ENCODE results near the gene P3H2. TPM values are rescaled to one million over a fixed set of nuclear protein-coding genes. Genes with fewer than 3 reads are reported as not detected.
"Not testable (repeated sequence)": the region's sequence is repeated elsewhere in the genome, so short reads cannot be mapped to it uniquely, and the experiment has no call there.

P3H2 gene
- total RNA-seq, 4 donors from 2014 or later = 0.70 to 23.1 (median 7.5) TPM

GRCh38 chr3:190150681-190151080, 30.0 kb upstream of the P3H2 start:
- Histone ChIP-seq H3K9me3 (no peaks in the 10 kb centered on the region), H3K36me3 (no peaks in the 10 kb centered on the region), H3K27ac (no peak overlapping the region), H3K4me1 (no peaks in the 10 kb centered on the region), H3K4me3 (no peak overlapping the region), H3K27me3 (no peaks in the 10 kb centered on the region)
- no peak for DNase-seq
- TF ChIP-seq POLR2A (IDR thresholded peaks at IDR 0.05) (no peak), CTCF (IDR thresholded peaks at IDR 0.05) (no peak)

DNA sequence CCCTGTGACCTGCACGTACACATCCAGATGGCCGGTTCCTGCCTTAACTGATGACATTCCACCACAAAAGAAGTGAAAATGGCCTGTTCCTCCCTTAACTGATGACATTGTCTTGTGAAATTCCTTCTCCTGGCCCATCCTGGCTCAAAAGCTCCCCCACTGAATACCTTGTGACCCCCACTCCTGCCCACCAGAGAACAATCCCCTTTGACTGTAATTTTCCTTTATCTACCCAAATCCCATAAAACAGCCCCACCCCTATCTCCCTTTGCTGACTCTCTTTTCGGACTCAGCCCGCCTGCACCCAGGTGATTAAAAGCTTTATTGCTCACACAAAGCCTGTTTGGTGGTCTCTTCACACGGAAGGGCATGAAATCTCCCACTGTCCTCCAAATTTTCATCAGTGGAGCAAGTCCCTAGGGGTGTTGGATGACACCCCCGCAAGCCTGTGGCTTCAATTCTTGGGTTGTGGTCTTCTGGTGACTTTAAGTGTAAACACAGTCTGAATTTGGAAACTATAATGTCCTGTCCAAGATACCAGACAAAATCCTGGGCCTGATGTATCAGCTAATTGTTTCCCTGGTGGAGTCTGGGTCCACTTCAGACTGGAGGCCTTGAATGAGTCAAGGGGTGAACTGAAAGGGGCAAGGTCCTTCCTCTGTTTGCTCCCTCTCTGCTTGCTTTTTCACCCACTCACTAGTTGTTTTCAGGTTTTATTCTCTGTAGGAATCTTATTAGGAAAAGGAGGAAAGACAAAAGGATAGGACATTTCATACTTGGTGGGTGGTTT, 29.3 kb upstream of the P3H2 start:
- not testable (repeated sequence) for H3K4me1 ChIP-seq, H3K9me3 ChIP-seq, H3K36me3 ChIP-seq, H3K27ac ChIP-seq, H3K27me3 ChIP-seq, DNase-seq, H3K4me3 ChIP-seq

DNA sequence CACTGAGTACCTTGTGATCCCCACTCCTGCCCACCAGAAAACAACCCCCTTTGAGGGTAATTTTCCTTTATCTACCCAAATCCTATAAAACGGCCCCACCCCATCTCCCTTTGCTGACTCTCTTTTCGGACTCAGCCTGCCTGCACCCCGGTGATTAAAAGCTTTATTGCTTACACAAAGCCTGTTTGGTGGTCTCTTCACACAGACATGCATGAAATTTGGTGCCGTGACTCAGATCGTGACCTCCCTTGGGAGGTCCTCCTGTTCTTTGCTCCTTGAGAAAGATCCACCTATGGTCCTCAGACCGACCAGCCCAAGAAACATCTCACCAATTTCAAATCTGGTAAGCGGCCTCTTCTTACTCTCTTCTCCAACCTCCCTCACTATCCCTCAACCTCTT, 24.1 kb upstream of the P3H2 start:
- H3K4me1 ChIP-seq, H3K4me3 ChIP-seq, H3K27ac ChIP-seq, H3K36me3 ChIP-seq, H3K9me3 ChIP-seq, DNase-seq, H3K27me3 ChIP-seq: not testable (repeated sequence)

DNA sequence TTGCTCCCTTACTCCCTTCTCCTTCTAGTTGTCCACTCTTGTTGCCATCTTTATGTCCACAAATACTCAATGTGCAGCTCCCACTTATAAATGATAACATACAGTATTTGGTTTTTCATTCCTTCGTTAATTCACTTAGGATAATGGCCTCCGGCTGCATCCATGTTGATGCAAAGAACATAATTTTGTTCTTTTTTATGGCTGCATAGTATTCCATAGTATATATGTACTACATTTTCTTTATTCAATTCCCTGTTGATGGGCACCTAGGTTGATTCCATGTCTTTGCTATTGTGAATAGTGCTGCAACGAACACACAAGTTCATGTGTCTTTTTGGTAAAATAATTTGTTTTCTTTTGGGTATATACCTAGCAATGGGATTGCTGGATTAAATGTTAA, 21.3 kb upstream of the P3H2 start:
- Histone ChIP-seq H3K4me1 (no peaks in the 10 kb centered on the region), H3K36me3 (no peaks in the 10 kb centered on the region), H3K4me3 (no peak overlapping the region), H3K9me3 (no peaks in the 10 kb centered on the region), H3K27me3 (no peaks in the 10 kb centered on the region), H3K27ac (no peak overlapping the region)
- no peak for DNase-seq
- TF ChIP-seq POLR2A (IDR thresholded peaks at IDR 0.05) = no peak

DNA sequence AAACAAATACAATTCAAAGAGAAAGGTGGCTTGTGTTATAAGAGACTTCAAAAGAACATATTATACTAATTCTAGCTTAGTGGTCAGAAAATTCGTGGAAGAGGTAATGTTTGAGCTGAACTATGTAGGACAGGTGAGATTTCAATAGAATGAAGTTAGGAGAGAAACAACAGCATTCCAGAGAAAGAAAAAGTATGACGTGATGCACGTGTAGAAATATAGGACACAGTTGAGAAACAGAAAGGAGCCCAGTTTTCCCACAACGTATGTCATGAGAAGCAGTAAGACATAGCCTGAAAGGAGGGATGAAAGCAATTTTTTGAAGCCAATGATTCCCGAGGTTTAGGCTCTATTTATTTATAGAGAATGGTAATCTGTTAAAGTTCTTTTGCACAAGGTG, 18.7 kb upstream of the P3H2 start:
- DNase-seq = no peak
- no peaks in the 10 kb centered on the region for H3K4me1 ChIP-seq
- H3K36me3 ChIP-seq = no peaks in the 10 kb centered on the region
- no peak overlapping the region for H3K27ac ChIP-seq
- TF ChIP-seq POLR2A (IDR thresholded peaks at IDR 0.05) (no peak), CTCF (IDR thresholded peaks at IDR 0.05) (no peak)
- no peak overlapping the region for H3K4me3 ChIP-seq
- no peaks in the 10 kb centered on the region for H3K9me3 ChIP-seq
- no peaks in the 10 kb centered on the region for H3K27me3 ChIP-seq

DNA sequence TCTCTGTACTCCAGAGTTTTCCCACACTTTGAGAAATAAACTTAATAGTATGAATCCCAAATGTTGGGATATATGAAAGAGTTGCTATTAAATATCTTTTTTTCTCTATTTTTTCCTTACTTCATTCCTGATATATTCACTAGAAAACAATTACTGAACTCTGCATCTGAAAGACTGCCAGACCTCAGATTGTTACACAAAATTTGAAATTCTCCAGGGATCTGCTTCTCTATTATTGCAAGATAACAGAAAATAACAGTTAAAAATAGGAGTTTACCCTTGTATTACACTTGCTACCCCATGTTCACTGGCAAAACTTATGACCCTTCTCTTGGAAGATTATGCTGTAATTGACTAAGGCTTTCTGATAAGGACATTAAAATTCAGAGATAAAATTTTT, 11.7 kb upstream of the P3H2 start:
- DNase-seq = no peak
- Histone ChIP-seq H3K36me3 (no peaks in the 10 kb centered on the region), H3K4me3 (no peak overlapping the region), H3K27ac (no peak overlapping the region), H3K27me3 (no peaks in the 10 kb centered on the region), H3K9me3 (no peaks in the 10 kb centered on the region), H3K4me1 (no peaks in the 10 kb centered on the region)
- TF ChIP-seq POLR2A (IDR thresholded peaks at IDR 0.05) (no peak), CTCF (IDR thresholded peaks at IDR 0.05) (no peak)

DNA sequence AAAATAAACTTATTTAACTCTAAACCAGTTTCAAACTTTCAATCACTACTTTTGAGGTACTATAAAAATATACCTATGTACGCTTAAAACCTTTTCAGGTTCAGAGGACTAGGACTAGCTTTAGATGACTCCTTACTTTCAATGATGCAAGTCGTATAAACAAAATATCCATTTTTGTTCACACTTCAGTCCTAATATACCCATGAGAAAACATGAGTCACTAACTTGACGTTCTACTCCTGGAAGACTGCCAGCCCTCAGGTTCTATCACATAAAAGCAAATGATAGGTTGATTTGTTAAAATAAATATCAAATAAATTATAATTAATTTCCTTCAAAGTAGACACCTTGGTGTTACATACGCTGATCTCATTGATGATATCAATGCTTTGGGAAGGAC, 10.6 kb upstream of the P3H2 start:
- Histone ChIP-seq H3K27me3 (no peaks in the 10 kb centered on the region), H3K4me1 (no peaks in the 10 kb centered on the region), H3K4me3 (no peak overlapping the region), H3K36me3 (no peaks in the 10 kb centered on the region), H3K27ac (no peak overlapping the region), H3K9me3 (no peaks in the 10 kb centered on the region)
- DNase-seq = no peak
- no peak for TF ChIP-seq CTCF (IDR thresholded peaks at IDR 0.05)
- no peak for TF ChIP-seq POLR2A (IDR thresholded peaks at IDR 0.05)
